ENCODE measurements around the gene PLEKHH1.
A peak's percentile ranks its signal among the peaks of the same experiment; 100 is the strongest.

The PLEKHH1 gene

DNA sequence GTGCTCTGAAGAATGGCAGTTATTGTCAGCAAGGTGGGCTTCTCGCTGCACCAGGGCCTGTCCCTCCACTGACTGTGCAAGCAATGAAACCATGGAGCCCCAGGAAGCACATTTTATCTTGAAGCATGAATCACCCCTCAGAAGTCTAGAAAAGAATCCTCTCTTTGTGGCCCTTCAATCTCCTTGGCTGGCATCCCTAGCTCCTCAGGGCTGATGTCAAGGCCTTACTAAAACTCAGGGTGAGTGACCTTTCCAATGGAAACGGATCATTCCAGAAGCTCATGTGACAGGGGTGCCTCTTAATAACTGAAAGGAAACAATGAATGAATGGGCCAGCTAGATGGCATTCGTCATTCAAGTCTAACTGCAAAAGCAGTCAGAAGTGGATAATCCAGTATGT is 22.3 kb upstream of the PLEKHH1 start:
- no peak for DNase-seq

DNA sequence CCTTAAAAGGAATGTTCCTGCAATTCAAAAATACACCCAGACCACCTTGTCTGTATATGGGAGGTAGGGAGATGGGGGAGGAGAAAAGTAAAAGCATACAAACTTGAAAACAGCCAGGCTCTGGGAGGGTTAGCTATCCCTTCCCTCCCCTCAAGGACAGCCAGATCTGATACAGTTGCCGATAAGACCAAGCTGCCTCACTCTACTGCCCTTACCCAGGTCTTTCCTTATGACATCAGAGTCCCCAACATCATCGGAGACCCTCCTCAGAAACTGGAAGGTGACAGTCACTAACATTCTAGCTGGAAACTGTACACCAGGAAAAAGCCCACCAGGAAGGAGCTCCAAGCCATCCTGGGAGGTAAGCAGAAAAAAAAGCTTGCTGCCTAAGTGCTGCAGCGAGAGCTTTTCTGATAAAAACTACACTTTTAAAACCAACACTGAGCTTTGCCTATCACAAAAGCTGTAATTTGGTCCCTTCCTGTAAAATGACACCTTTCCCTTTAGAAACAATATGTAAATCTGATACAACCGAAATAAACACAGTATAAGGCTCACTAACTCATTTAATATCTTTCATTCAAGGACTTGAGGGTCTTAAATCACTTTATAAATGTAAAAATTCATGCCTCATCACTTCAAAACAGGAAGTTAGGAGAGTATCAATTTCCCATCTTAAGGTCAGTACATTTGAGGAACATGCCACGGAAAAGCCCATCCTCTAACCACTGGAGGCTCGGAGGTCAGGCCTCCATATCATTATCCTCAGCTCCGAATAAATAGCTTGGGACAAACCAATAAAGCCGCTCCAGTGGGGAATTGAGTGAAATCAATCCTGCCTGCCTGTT is 20.4 kb upstream of the PLEKHH1 start:
- no peak for DNase-seq

DNA sequence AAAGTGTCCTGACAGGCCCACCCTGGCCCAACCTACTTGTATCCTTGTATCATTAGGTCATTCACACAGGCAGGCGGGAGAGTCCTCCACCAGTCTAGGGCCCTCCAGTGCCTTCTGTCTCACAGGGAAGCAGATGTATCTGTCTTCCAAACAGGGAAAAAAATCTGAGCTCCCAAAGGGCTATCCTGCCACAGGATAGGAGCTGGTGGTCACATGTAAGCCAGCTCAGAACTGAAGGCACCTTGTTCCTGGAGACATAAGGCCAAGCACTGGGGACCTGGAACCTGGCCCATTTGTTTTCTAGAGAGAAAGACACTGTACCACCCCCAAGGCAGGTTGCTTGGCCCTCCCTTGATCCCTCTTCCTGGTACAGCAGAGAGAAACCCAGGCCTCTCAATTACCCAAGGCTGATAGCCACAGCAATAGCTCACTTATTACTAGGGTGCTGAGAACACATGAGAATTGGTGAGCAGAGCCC is 19.4 kb upstream of the PLEKHH1 start:
- no peak for DNase-seq

DNA sequence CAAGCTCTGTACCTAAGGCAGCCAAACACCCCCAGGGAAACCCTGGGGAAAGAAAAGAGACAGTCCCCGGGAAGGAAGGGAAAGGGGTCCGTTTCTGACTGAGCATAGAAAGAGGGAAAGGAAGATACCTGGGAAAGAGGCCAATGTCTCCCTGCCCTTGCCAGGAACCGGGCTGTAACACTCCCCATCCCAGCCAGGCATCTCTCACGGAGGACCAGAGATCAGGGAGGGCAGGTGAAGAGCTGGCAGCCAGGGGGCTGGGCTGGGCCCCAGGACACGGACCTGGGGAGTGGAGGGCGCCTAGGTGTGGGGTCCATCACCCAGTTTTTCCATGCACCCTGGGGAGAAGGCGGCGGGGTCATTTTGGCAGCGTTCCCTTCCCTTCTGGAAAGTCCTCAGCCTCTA is 18.9 kb upstream of the PLEKHH1 start:
- DNase-seq, result no peak

DNA sequence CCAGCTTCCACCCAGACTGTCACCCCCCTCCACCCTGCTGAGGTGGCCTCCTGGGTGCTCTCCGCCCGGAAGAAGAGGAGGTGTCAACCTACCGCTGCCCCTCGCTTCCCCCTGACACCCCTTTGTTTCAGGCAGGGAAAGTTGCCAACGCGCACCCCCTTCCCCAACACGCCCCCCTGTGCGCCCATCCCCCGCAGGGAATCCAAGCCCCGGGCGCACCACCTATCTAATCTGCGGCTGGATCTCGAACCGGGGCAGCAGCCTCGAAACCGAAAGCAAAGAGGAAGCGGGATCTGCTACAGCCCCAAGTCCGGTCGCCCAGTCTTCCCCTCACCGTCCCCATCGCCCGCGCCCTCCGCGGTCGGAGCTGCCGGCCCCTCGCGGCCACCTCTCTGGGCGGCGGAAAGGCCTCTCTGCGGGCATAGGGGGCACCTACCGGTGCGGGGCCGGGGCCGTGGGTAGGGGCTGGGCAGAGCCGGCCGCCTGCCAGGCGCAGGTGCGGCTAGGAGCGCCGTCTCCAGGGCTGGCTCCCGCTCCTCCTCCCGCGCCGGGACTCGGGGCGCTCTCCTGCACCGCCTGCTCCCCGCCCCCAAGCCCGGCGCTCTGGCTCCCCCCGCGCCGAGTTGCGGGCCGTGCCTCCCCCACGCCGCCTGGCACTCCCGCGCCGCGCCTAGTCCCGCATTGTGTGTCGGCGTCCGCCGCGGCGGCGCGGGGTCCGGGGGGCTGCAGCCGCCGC is 18.3 kb upstream of the PLEKHH1 start:
- DNase-seq, result peak; percentile 21

DNA sequence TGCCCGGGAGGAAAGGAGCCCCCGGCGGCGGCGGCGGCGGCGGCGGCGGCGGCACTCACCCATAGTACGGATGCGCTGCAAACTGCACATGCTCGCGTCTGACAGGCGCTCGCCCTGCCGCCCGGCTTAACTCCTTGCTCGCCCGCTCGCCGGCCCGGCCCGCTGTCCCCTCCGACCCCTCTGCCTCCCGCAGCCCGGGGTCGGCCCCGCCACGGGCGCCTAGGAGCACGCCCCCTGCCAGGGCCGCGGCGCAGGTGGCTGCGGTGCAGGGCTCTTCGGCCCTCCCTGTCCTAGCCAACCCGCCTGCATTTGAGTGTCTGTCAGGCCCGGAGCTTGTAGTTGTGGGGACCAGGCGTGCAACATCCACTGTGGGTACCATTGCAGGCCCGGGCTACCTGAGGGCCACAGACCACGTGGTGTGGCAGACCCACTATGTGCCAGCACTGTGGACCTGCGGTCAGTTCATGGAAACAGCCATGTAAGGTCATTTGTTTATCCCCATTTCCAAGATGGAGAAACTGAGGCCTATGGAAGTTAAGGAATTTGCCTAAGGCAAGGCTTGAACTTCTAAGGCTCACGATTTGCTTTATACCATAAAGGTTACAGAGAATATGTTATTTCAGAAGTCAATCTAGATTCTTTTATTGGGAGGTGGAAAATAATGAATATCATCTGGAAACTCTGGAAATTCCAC is 17.6 kb upstream of the PLEKHH1 start:
- no peak for DNase-seq

DNA sequence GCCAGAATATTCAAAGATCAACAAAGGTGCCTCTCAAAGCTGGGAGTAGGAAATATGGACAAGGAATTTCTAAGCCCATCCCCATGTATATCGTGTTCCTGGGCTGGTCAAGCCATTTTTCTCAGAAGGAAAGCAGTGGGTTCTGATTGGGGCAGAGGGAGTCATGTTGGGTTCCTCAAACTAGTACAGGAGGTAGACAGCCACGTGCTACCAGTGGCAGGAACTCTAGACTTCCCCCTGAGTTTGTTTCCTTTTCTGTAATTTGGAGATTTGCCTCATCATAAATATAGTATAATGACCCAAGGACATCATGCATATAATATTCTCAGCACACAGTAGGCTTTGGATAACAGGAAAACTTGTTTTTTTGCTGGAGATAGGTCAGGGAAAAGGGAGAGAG is 16.4 kb upstream of the PLEKHH1 start:
- DNase-seq, result no peak

DNA sequence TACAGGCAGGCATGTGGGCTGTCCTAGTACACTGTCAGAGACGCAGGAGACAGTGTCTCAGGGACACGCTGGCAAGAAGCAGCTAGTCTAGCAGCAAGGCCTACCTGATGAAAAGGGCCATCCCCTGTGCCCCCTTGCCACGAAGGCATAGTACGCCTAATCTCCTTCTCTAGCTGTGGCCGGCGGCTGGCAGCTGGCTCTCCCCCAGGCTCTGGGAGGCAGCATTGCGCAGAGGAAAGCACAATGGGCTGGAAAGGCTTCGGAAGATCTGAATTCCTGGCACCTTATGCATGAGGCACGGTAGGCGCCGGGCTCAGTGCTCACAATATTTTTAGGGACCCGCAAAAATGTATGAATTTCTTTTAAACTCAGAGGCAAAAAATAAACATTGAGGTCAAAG is 16.0 kb upstream of the PLEKHH1 start:
- DNase-seq, result no peak

DNA sequence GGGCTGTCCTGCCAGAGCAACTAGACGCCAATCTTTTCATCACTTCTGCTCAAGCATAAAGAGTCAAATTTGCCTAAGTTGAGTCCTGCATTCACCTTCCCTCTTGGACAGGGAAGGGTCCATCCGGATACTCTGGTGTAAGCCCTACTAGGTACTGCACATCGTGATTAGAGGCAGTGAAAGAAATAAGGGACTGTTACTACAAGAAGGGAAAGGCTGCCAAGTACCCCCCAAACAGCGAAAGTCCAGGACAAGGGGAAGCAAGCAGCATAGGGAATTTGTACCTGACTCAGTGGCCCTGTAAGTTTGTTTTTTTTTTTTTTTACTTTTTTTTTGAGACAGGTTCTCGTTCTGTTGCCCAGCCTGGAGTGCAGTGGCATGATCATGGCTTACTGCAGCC is 13.7 kb upstream of the PLEKHH1 start:
- no peak for DNase-seq

DNA sequence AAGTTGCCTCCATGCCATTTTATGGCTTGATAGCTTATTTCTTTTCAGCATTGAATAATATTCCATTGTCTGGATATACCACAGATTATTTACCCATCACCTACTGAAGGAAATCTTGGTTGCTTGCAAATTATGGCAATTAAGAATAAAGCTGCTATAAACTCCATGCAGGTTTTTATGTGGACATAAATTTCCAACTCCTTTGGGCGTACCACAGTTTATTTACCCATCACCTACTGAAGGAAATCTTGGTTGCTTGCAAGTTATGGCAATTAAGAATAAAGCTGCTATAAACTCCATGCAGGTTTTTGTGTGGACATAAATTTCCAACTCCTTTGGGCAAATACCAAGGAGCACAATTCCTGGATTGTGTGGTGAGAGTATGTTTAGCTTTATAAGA is 12.6 kb upstream of the PLEKHH1 start:
- DNase-seq, result no peak

DNA sequence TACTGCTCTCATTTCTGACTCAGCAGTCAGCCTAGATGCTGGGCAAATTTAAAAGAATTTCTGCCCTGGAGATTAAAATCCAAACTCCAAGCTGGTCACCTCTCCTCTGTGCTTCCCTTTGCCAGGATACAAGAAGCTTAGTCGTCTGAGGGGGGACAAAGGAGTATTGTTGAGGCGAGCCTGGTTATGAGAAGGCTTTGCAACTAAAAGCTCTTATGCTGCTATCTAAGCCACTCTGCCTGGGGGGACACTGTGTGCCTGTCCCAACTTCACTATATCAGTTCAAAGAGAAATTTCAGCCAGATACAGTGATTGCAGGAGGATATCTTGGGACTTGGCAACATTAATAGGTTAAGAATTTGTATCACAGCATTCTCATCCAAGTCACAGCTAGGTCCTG is 10.8 kb upstream of the PLEKHH1 start:
- no peak for DNase-seq

DNA sequence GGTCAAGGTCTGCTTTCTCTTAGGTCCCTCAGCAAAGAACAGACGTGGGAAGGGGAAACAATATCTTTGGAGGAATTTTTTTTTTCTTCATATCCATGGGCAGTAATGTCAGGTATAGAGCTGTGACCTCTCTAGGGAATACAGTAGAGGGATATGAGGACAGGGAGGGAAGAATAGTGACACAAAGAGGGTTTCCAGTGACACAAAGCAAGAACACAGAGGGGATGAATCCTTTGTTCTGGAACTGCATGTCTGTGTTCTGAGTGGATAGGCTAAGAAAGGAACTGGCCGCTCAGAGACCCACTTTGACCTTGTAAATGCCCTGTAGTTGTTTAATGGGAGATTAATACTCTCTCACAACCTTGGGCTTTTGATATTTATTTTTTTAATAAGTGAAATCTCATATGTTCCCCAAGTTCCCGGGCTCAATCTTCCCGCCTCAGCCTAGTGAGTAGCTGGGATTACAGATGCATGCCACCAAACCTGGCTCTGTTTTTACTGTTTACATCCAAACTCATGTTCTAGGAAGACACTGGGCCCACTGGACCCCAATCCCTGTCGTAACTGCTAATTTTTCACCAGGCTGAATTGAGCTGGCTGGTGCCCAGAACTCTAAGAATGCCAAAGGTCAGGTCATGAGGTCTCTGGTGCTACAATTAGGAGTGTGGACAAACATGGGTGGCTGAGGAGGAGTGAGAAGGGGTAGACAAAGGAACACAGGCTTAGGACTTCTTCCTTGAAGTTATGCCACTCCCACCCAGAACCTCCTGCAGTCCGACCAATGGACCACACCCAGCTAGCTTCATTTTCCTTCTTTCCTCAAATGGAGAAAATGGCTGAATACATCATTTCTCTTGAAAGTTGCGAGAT is 9.1 kb upstream of the PLEKHH1 start:
- no peak for DNase-seq

DNA sequence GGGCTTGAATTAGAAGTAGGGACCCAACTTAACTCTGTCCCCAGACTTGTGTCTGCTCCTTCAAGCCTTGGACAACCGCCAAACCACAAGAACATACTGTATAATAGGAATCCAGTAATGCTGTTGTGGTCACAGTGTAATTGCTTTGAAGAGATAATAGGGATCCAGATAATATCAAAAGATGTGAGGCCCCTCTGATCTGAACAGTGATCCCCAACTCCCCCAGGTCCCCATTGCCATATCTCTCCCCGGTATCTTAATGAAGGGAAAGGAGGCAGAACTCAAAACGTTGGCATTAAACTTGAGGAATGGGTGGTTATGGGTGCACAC is 8.5 kb upstream of the PLEKHH1 start:
- DNase-seq, result no peak

DNA sequence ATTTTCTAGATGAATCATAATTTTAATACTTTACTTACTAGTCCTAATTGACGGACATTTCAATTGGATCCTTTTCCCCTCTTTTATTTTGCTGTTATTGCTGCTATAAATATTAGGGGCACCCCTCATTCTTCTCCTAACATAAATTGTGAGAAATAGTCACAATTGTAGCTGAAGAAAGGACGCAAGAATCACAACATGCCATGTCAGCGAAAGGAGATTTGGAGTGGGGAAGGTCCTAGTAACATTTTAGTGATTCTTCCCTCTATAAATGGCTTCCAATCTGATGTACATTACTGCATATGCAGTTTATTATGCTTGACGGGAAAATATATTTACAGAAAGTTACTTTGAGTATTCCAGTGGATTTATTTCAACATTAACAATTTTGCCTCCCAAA is 7.7 kb upstream of the PLEKHH1 start:
- no peak for DNase-seq

DNA sequence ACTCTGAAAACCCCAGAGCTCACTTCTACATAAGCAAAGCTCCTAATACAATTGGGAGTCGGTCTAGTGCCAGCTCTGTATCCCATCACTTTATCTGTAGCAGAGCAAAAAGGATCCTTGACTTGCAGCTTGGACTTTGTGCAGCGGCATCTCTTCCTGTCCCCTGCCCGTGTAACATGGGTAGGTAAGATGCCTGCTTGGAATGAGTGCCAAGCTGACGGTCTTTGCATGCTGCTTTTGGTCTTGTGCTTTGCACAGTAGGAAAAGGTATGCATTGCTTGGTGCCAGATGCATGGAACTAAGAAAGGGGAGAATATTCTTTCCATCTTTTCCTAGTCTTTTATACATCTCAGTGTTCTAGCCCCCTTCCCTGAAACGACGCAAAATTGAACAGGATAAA is 6.9 kb upstream of the PLEKHH1 start:
- DNase-seq, result no peak

DNA sequence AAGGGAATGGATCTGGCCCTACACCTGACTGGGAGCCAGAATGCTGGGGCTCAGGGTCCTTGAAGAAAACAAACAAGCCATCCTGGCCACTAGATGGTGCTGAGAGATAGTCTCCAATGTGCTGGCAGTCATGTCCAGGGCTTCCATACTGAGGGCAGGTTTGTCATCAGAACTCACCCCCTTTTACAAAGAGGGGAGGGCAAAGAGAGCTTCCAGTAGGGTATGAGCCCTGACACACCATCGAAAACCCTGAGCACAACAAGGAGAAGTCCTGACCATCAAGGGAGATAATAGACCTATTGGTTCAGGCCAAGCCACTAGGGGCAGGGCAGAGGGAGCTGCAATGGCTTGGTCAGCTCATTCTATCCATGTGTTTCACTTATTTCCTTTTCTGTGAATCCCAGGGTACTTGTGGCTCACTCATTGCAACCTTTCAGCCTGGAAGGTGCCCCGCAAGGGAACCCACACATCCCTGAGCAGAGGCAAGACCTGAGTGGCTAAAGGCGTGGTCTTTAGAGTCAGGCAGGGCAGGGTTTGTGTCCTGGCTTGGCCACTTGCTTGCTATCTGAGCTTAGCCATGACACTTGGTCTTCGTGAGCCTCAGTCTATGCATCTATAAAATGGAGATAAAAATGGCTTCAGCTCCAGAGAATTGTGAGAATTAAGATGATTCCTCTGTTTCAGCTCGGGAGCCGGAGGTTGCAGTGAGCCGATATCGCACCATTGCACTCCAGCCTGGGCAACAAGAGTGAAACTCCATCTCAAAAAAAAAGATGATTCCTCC is 6.2 kb upstream of the PLEKHH1 start:
- DNase-seq, result peak; percentile 49

DNA sequence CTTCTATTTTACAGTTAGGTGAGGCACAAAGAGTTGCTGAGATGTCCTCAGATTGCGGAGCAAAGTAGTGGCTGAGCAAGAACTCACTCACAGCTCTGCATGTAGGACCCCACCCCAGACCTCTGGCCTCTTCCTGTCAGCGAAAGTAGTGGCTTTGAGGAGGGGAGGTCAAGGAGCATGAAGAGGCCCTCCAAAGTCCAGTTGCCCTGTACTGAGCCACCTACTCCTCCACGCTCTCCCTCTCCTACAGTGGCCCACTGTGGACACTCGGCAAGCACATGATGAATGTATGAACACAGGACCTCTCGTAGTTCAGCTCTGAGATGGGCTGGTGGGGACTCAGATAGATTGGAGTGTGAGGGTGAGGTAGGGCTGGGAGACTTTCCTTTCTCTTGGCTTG is 5.3 kb upstream of the PLEKHH1 start:
- DNase-seq, result no peak

DNA sequence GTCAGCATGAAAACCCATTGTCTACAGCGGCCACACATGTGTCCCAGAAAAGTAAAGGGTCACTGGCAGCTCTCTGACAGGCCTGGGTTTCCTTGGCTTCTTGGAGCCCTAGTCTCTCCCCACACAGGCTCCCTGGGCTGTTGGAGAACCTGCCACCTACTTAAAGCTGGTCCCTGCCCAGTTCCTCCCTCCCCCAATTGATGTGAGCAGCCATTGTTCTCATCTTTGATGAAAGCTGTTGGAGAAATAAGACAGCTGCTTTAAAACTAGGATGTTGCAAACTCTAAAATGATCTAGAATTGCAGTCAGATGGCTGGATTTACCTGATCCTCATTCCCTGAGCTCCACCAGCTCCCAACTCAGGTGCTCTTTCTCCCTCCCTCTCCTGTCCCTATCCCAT is 4.8 kb upstream of the PLEKHH1 start:
- no peak for DNase-seq

DNA sequence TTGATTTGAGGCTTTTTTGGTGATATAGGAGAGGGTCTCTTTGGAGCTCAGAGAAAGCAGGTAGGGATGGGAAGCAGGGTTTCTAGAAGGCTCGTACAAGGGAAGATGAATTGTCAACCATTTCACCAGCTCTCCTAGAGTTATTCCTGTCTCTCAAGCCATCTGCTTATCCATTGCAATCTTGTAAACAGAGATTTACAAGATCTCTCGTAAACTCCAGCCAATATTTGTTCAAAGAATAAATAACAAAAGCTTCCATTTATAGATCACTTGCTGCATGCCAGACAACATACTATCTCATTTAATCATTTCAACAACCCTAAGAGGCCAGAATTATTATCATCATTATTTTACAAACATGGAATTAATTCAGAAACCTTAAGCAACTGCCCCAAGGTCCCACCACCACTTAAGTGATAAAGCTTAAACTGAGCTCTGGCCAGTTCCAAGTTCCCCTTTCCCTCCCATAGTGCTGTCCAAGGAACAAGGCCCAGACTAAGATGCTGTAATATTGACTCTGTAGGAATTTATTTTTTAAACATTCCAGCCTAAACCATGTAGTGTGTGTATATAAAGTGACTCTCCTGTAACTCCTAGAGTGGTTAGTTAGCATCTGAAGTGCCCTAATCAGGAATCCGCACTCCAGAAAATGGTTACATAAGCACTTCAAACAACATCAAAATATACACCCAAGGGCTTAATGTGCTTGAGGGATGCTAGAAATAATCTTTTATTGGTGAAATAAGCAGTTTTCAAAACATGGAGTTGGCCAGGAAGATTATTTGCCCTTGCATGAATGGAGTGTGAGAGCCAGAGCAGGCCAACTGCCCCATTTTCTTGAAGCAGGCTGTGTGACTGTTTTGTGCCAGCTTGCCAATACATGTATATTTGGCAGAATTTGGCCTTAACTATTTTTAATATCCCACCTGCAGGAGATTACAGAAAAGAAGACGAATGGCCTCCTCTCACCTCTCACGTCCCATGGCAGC is 2.8 kb upstream of the PLEKHH1 start:
- DNase-seq, result no peak

DNA sequence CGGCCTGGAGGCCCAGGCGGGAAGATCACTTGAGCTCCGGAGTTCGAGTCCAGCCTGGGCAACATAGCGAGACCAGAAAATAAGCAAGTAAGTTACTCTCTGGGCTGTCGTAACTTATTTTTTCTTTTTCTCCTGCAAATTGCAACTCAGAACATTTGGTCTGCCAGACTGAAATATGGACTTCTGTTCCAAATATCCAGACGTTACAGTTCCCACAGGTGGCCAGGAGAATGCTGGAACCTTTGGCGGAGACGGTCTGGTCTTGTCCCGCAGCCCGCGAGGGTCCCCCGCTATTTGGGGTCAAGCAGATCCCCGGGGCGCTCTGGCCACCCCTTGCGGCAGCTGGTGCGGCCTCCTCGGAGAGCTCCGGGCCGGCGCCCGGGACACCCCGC is 488 bp upstream of the PLEKHH1 start:
- no peak for DNase-seq

DNA sequence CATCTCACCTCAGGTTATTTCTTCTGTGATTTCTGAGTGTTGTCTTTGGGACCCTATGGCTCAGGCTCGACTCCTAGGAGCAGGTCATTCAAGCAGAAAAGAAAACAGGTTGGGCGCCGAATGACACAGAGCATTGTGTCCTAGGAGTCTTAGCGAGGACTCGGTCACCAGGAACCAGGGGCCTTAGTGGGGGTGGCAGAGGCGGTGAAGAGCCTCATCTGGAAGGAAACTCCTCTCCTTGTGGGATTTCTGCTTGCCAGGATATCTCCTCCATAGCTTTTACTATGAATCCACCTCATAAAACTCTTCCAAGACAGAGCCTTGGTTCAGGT is 630 bp downstream of the PLEKHH1 start:
- no peak for DNase-seq

Data from fibroblast of upper back skin (primary cell).